Transverse colon (tissue), 4 donors: ENCODE measurements around the gene TMEM235. TPM values are rescaled to one million over a fixed set of nuclear protein-coding genes. Genes with fewer than 3 reads are reported as not detected.

ENCODE experiments used
- DNase-seq: peaks from one replicate; pipeline ENCODE4 v3.0.0-alpha.2; 2019
- H3K27ac ChIP-seq, 4 donors: fragments of 200-600 bp; sonication (generic); 2 replicates each; pipeline ENCODE4 v1.5.1; 2016 to 2018; ENCODE audit warnings: inconsistent platforms in 4 of 4
- H3K27me3 ChIP-seq: fragments of 200-600 bp; sonication (generic); 2 replicates; pipeline ENCODE4 v1.5.1; 2017; ENCODE audit warnings: inconsistent platforms
- H3K36me3 ChIP-seq, 4 donors: fragments of 200-600 bp; sonication (generic); 2 replicates each; pipeline ENCODE4 v1.5.1; 2017 to 2019; ENCODE audit warnings: inconsistent platforms in 4 of 4
- H3K4me1 ChIP-seq, 4 donors: fragments of 200-600 bp; sonication (generic); 2 replicates each; pipeline ENCODE4 v1.5.1; 2017 to 2020; ENCODE audit warnings: inconsistent platforms in 4 of 4
- H3K4me3 ChIP-seq, 4 donors: fragments of 200-600 bp; sonication (generic); 1 replicate in 1 of 4; 2 replicates in 3 of 4; pipeline versions ENCODE4 v1.5.1 to v1.6.1; 2017 to 2019; ENCODE audit warnings: inconsistent platforms in 4 of 4
- H3K9me3 ChIP-seq, 2 donors: fragments of 200-600 bp; sonication (generic); 2 replicates each; pipeline ENCODE4 v1.5.1; 2017 to 2019; ENCODE audit warnings: inconsistent platforms in 2 of 2
- EP300 ChIP-seq: sonication (generic); formaldehyde crosslinking; IDR thresholded peaks from one replicate; pipeline ENCODE4 v1.6.1; 2017; ENCODE audit warnings: antibody characterized with exemption, low read depth
- POLR2A ChIP-seq: fragments of 450-650 bp; IDR thresholded peaks from one replicate; pipeline ENCODE4 v1.6.1; 2016; ENCODE audit warnings: antibody characterized with exemption, mild to moderate bottlenecking, moderate library complexity
- POLR2AphosphoS5 ChIP-seq, 3 donors: sonication (generic); formaldehyde crosslinking; IDR thresholded peaks; one replicate each; pipeline ENCODE4 v1.6.1; 2016; ENCODE audit warnings: antibody characterized with exemption in 3 of 3
- WGBS, 2 donors: methylation state at CpG; one replicate each; pipeline ENCODE4 v1.1.5; 2018; ENCODE audit warnings: low coverage in 1 of 2; 5-methylcytosine and 5-hydroxymethylcytosine counted together
- in situ Hi-C, 4 donors: fragments of 200-750 bp; cut with MboI; loops; one replicate each; pipeline versions ENCODE4 v1.15.0 to v1.15.1; 2017; ENCODE audit warnings: low sequenced_read_pairs in 3 of 4, low pct_ligation_motif_present in 1 of 4, low pct_unique_long_range_greater_than_20kb in 1 of 4
- intact Hi-C: fragments of 100-400 bp; cut with DNase I; formaldehyde crosslinking; loops from one replicate; pipeline ENCODE4 v1.15.1; 2023; ENCODE audit warnings: low total_unique reads
- total RNA-seq, 4 donors: library from RNA; depleted of rRNA; stranded (reverse); fragments of >200 nt; gene quantifications; one replicate each; pipeline ENCODE4 v1.1.0, GENCODE V29; 2016
- TF ChIP-seq, protein P1 (sequence below), 5 experiments: fragments of 200-600 bp in 3 of 5; fragments of 450-650 bp in 2 of 5; sonication (generic) in 3 of 5; IDR thresholded peaks; 1 replicate in 2 of 5; 2 replicates in 3 of 5; pipeline ENCODE4 v1.5.1; 2016 to 2017; ENCODE audit warnings: antibody characterized with exemption in 5 of 5, inconsistent platforms in 3 of 5, mild to moderate bottlenecking in 2 of 5, moderate library complexity in 1 of 5

Gene TMEM235
- not detected for total RNA-seq

DNA sequence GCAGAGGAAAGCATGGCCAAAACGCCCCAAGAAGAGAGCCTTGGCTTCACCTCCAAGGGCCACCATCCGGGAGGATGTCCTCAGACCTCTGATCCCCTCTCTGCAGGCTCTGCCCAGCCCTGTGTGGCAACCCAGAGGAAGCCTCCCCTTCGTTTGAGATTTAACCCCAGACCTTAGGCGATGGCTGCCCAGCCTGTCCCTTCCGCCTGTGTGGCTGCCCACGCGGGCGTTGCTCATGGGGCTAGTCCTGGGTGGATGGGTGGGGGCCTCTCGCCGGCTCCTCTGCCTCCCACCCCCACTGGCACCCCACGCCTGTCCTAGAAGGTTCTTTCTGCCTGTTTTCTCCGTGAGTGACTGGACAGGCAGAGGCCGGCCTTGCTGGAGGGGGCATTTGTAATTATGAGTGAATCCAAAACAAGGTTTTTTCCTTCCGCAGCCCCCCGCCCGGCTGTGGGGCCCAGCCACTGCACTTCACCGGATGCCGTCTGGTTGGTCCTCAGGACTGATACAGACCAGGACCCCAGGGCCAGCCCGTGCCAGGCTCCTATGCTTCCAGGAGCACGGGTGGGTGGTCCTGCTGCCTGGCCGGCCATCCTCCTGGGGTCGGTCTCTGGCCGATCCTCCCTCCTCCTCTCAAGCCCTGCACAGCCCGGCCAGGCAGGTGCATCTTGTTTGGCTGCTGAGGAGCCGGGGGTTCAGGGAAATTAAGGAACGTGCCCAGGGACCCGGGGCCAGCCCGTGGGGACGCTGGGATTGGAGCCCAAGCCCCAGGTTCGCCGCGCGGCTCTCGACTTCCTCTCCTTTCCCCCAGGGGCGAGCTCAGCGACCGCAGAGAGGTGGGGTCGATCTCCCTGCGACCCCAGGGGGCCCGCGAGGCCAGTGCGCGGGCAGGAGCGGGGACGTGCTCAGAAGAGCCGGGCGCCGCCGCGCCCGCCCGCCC lies at the start of gene TMEM235:
Gene TMEM235 (plus strand): TSS at position 636 of the 940 bp plus-strand sequence. CDS start 393 bp downstream, outside the sequence.
- peaks cover 48% of the 10 kb centered on the region for H3K27me3 ChIP-seq
- no peak for DNase-seq
- H3K27ac ChIP-seq, result no peak within 1 kb of the TSS
- intact Hi-C loops (no loop called here), in situ Hi-C loops (no loop called here)
- no peaks in the 10 kb centered on the region for H3K9me3 ChIP-seq
- no peak for TF ChIP-seq POLR2A
- H3K4me1 ChIP-seq, result peaks cover 0 to 3% (median 0%) of the 10 kb centered on the region in 4 donors
- 7 to 43% methylated on average over 3 to 39 of the region's 52 CpGs for WGBS, 2 donors
- H3K4me3 ChIP-seq, result no peak within 1 kb of the TSS
- no peaks in the 10 kb centered on the region for H3K36me3 ChIP-seq

DNA sequence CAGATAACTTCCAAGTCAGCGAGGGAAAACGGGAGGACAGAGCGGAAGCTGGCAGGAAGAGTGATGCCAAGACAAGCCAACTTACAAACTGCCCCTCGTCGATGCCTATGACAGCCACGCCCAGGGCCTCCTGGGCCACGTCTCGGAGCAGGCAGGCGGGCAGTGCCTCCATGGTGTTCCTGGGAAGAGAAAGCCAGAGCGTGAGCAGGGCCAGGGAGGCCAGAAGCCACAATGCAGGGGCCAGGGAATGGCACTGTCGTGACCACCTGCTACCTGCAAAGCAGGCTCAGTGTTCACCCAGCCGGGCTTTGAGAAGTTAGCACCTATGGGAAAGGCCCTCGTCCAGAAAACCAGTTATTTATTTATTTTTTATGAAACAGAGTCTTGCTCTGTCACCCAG lies 48.9 kb upstream of the TMEM235 start:
- DNase-seq, result no peak
- no peaks in the 10 kb centered on the region for H3K9me3 ChIP-seq
- H3K4me1 ChIP-seq, result peaks cover 6 to 51% (median 38%) of the 10 kb centered on the region in 4 donors
- H3K27me3 ChIP-seq, result no peaks in the 10 kb centered on the region
- no peak overlapping the region for H3K27ac ChIP-seq
- H3K4me3 ChIP-seq, result no peak overlapping the region
- in situ Hi-C loops (no loop called here), intact Hi-C loops (no loop called here)
- TF ChIP-seq, protein P1, sequence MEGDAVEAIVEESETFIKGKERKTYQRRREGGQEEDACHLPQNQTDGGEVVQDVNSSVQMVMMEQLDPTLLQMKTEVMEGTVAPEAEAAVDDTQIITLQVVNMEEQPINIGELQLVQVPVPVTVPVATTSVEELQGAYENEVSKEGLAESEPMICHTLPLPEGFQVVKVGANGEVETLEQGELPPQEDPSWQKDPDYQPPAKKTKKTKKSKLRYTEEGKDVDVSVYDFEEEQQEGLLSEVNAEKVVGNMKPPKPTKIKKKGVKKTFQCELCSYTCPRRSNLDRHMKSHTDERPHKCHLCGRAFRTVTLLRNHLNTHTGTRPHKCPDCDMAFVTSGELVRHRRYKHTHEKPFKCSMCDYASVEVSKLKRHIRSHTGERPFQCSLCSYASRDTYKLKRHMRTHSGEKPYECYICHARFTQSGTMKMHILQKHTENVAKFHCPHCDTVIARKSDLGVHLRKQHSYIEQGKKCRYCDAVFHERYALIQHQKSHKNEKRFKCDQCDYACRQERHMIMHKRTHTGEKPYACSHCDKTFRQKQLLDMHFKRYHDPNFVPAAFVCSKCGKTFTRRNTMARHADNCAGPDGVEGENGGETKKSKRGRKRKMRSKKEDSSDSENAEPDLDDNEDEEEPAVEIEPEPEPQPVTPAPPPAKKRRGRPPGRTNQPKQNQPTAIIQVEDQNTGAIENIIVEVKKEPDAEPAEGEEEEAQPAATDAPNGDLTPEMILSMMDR (IDR thresholded peaks at IDR 0.05), result no peak
- TF ChIP-seq POLR2AphosphoS5 (IDR thresholded peaks at IDR 0.05), result no peak
- no peak for TF ChIP-seq POLR2A
- TF ChIP-seq EP300, result no peak
- WGBS, 2 donors, result 91% methylated on average over 13 of the region's 13 CpGs; no CpG with 5 or more reads in 1 of the 2 donors
- no peaks in the 10 kb centered on the region for H3K36me3 ChIP-seq

DNA sequence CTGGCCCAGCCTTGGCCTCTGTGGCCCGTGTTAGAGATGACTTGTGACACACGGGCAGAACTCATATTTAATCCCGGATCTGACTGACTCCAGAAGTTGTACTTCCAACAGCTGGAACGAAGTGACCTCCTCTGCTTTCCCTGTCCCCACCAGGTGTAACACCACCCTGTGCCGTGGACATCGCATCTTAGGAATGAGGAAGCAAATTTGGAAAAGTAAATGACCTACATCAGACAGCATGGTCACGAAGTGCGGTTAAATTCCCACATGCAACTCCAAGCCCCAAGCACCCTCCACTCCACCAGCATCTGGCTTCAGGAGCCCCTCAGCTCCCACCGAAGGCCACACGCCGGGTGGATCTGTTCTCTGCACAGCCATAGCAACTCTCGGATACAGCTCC lies 47.5 kb upstream of the TMEM235 start:
- Histone ChIP-seq H3K27me3 (no peaks in the 10 kb centered on the region), H3K9me3 (no peaks in the 10 kb centered on the region), H3K27ac (peak overlapping the region in 3 of 4 donors; percentile 34 to 86 (median 64)), H3K4me1 (peaks cover 8 to 61% (median 42%) of the 10 kb centered on the region in 4 donors), H3K4me3 (no peak overlapping the region), H3K36me3 (no peaks in the 10 kb centered on the region)
- intact Hi-C loops (no loop called here), in situ Hi-C loops (no loop called here)
- no peak for DNase-seq
- 60 to 81% methylated on average over 1 to 12 of the region's 12 CpGs for WGBS, 2 donors
- no peak for TF ChIP-seq POLR2A
- no peak for TF ChIP-seq EP300
- no peak for TF ChIP-seq POLR2AphosphoS5 (IDR thresholded peaks at IDR 0.05)

DNA sequence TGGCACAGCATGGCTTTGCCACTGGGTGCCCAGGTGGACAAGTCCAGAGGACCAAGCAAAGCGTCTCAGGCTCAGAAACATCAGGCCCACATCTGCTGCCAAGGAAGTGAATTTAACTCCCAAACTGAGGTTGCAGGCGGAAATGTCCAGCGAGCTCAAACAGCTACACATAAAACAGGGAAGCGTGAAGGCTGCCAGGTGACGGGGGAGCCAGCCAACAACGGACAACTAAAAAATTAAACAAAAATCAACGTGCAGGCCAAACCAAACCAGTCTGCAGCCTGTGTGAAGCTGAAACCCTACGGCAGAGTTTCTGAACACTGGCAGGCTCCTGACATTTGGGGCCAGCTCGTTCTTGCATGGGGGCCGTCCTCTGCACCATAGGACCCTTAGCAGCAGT lies 47.1 kb upstream of the TMEM235 start:
- no peak for DNase-seq
- H3K36me3 ChIP-seq, result no peaks in the 10 kb centered on the region
- peak overlapping the region in 3 of 4 donors; percentile 34 to 86 (median 64) for H3K27ac ChIP-seq
- 49% methylated on average over 10 of the region's 10 CpGs; no CpG with 5 or more reads in 1 of the 2 donors for WGBS, 2 donors
- H3K27me3 ChIP-seq, result no peaks in the 10 kb centered on the region
- peaks cover 8 to 61% (median 42%) of the 10 kb centered on the region in 4 donors for H3K4me1 ChIP-seq
- H3K4me3 ChIP-seq, result no peak overlapping the region
- TF ChIP-seq, protein P1 (IDR thresholded peaks at IDR 0.05), result no peak
- no peak for TF ChIP-seq POLR2A
- no peaks in the 10 kb centered on the region for H3K9me3 ChIP-seq
- in situ Hi-C loops, result no loop called here
- intact Hi-C loops, result no loop called here

DNA sequence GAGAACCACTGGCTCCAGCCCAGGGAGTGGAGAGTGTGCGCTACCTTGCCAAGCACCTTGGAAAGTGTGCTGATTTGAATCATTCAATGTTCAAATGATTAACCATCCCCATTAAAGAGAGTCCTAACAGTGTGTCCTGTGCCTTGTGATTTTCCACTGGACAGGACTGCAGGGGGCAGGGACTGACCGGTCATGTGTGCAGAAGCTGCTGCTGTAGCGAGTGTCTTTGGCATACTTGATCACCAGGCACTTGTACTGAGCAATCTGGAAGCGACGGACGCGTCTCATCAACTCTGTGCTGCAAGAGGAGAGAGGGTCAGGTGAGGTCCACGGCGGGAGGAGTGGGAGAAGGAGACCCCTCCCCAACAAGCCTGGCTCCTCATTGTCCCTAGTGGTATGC lies 46.6 kb upstream of the TMEM235 start:
- 70 to 80% methylated on average over 2 to 9 of the region's 9 CpGs for WGBS, 2 donors
- in situ Hi-C loops (no loop called here), intact Hi-C loops (no loop called here)
- Histone ChIP-seq H3K4me1 (peaks cover 8 to 58% (median 39%) of the 10 kb centered on the region in 4 donors), H3K9me3 (no peaks in the 10 kb centered on the region), H3K4me3 (no peak overlapping the region), H3K27ac (peak overlapping the region in 3 of 4 donors; percentile 34 to 86 (median 64)), H3K36me3 (no peaks in the 10 kb centered on the region), H3K27me3 (no peaks in the 10 kb centered on the region)
- no peak for TF ChIP-seq POLR2A
- TF ChIP-seq EP300, result no peak
- no peak for TF ChIP-seq POLR2AphosphoS5 (IDR thresholded peaks at IDR 0.05)
- TF ChIP-seq, protein P1 (IDR thresholded peaks at IDR 0.05), result no peak
- DNase-seq, result no peak
